NCI-H345 treated with DMSO at 0.1 percent for 48 hours (cell line): ENCODE measurements around the gene SLC1A7.

Experiments used
- DNase-seq: peaks from one replicate; lab custom pipeline; 2025; ENCODE audit not compliant: unreplicated experiment; lab: John Stamatoyannopoulos, UW

Gene SLC1A7

GRCh38 chr1:53091841-53092645 lies 50.4 kb downstream of the SLC1A7 start:
- no peak for DNase-seq

GRCh38 chr1:53090227-53091147 lies 52.0 kb downstream of the SLC1A7 start:
- DNase-seq, result no peak

GRCh38 chr1:53089478-53090226 lies 52.8 kb downstream of the SLC1A7 start:
- no peak for DNase-seq

GRCh38 chr1:53088616-53089300 lies 53.7 kb downstream of the SLC1A7 start:
- no peak for DNase-seq

- no peak for DNase-seq
Measured at GRCh38 chr1:53087332-53088285, 54.8 kb downstream of the SLC1A7 start.

GRCh38 chr1:53086491-53087070 lies 55.9 kb downstream of the SLC1A7 start:
- DNase-seq, result no peak

GRCh38 chr1:53085405-53085804 lies 57.0 kb downstream of the SLC1A7 start:
- no peak for DNase-seq

GRCh38 chr1:53084589-53084971 lies 57.9 kb downstream of the SLC1A7 start:
- DNase-seq, result no peak

- no peak for DNase-seq
Measured at GRCh38 chr1:53083636-53084588, 58.5 kb downstream of the SLC1A7 start.

GRCh38 chr1:53082826-53083455 lies 59.5 kb downstream of the SLC1A7 start:
- no peak for DNase-seq

GRCh38 chr1:53081384-53082066 lies 60.9 kb downstream of the SLC1A7 start:
- no peak for DNase-seq

- no peak for DNase-seq
Measured at GRCh38 chr1:53080769-53081168, 61.7 kb downstream of the SLC1A7 start.

GRCh38 chr1:53080041-53080440 lies 62.4 kb downstream of the SLC1A7 start:
- no peak for DNase-seq

GRCh38 chr1:53079251-53079650 lies 63.2 kb downstream of the SLC1A7 start:
- DNase-seq, result no peak

- no peak for DNase-seq
Measured at GRCh38 chr1:53078333-53079101, 63.9 kb downstream of the SLC1A7 start.

GRCh38 chr1:53077599-53077965 lies 64.9 kb downstream of the SLC1A7 start:
- no peak for DNase-seq
